H1 (cell line): ENCODE results near the gene FAM219A. TPM values are rescaled to one million over a fixed set of nuclear protein-coding genes. Genes with fewer than 3 reads are reported as not detected.

ENCODE experiments used
- CTCF ChIA-PET: fragments of 300-600 bp; sonication (Branson Sonifier 250); formaldehyde crosslinking; loops from one replicate; lab custom pipeline; 2021; ENCODE audit not compliant: partially characterized antibody; lab: Charles Lee
- POLR2A ChIA-PET: fragments of 300-600 bp; sonication (Branson Sonifier 250); formaldehyde crosslinking; loops from one replicate; lab custom pipeline; 2021; ENCODE audit warnings: inconsistent platforms; ENCODE audit not compliant: partially characterized antibody; lab: Charles Lee
- DNase-seq, 2 experiments: peaks; one replicate each; pipeline versions ENCODE4 v3.0.0 to v3.0.0-alpha.2; 2010 to 2022; ENCODE audit warnings: low spot score in 2 of 2, low read depth in 1 of 2, mixed read lengths in 1 of 2
- FAIRE-seq: peaks from 2 replicates; lab custom pipeline; 2011; peaks lifted over from hg19 to GRCh38; lab: Jason Lieb, UNC
- H2AFZ ChIP-seq: 2 replicates; pipeline ENCODE4 v1.8.1; 2012; ENCODE audit warnings: low read length, inconsistent platforms
- H2AK5ac ChIP-seq: 2 replicates; pipeline ENCODE4 v1.6.1; 2013; ENCODE audit warnings: low read depth, low read length
- H2BK120ac ChIP-seq: replicated peaks from 2 replicates; pipeline ENCODE3; 2013; ENCODE audit warnings: low read depth, low read length, inconsistent platforms
- H2BK12ac ChIP-seq: 2 replicates; pipeline ENCODE4 v1.6.1; 2013; ENCODE audit warnings: low read depth, low read length
- H2BK15ac ChIP-seq: 2 replicates; pipeline ENCODE4 v1.6.1; 2013; ENCODE audit warnings: low read length
- H2BK20ac ChIP-seq: 2 replicates; pipeline ENCODE4 v1.6.1; 2013; ENCODE audit warnings: low read length
- H2BK5ac ChIP-seq: 2 replicates; pipeline ENCODE4 v1.6.1; 2013; ENCODE audit warnings: low read depth, low read length
- H3K14ac ChIP-seq: 2 replicates; pipeline ENCODE4 v1.6.1; 2013; ENCODE audit warnings: inconsistent platforms; ENCODE audit not compliant: insufficient read length
- H3K18ac ChIP-seq: 2 replicates; pipeline ENCODE4 v1.6.1; 2013; ENCODE audit warnings: low read length; ENCODE audit errors: extremely low read depth
- H3K23ac ChIP-seq: 2 replicates; pipeline ENCODE4 v1.6.1; 2013; ENCODE audit warnings: inconsistent platforms; ENCODE audit not compliant: insufficient read length
- H3K23me2 ChIP-seq: 2 replicates; pipeline ENCODE4 v1.6.1; 2013; ENCODE audit warnings: low read depth, low read length
- H3K27ac ChIP-seq: 2 replicates; pipeline ENCODE4 v1.6.1; 2011; ENCODE audit warnings: low read depth, low read length, inconsistent platforms
- H3K27me3 ChIP-seq, 4 experiments: replicated peaks in 1 of 4; 1 replicate in 1 of 4; 2 replicates in 3 of 4; pipeline versions ENCODE4 v1.6.1 to v1.8.1; 2011 to 2013; ENCODE audit warnings: low read length in 3 of 4, mild to moderate bottlenecking in 3 of 4, inconsistent platforms in 2 of 4, mixed read lengths in 2 of 4, moderate library complexity in 1 of 4; ENCODE audit not compliant: control insufficient read depth in 3 of 4, insufficient read depth in 3 of 4; ENCODE audit errors: extremely low read depth in 1 of 4
- H3K36me3 ChIP-seq, 4 experiments: 2 replicates each; pipeline versions ENCODE4 v1.6.1 to v1.8.1; 2011 to 2013; ENCODE audit warnings: mild to moderate bottlenecking in 4 of 4, low read length in 3 of 4, moderate library complexity in 2 of 4, control low read depth in 1 of 4, inconsistent platforms in 1 of 4; ENCODE audit not compliant: insufficient read depth in 4 of 4, control insufficient read depth in 2 of 4
- H3K4ac ChIP-seq: replicated peaks from 2 replicates; pipeline ENCODE3; 2013; ENCODE audit warnings: low read length, low read depth, mixed read lengths, inconsistent platforms; ENCODE audit not compliant: insufficient read length
- H3K4me1 ChIP-seq, 4 experiments: replicated peaks in 1 of 4; 1 replicate in 1 of 4; 2 replicates in 3 of 4; pipeline versions ENCODE4 v1.6.1 to v1.8.1; 2011 to 2013; ENCODE audit warnings: low read length in 3 of 4, inconsistent platforms in 2 of 4, mixed read lengths in 1 of 4; ENCODE audit not compliant: insufficient read depth in 4 of 4, control insufficient read depth in 3 of 4
- H3K4me2 ChIP-seq, 2 experiments: 2 replicates each; pipeline versions ENCODE4 v1.6.1 to v1.8.1; 2011 to 2013; ENCODE audit warnings: low read depth in 2 of 2, low read length in 2 of 2, control low read depth in 1 of 2, inconsistent platforms in 1 of 2, mild to moderate bottlenecking in 1 of 2; ENCODE audit not compliant: insufficient read depth in 1 of 2
- H3K4me3 ChIP-seq, 4 experiments: fragments of 200-600, 300-600 bp in 1 of 4; sonication (generic), shearing (Covaris generic), sonication (Bioruptor Twin) in 1 of 4; 2 replicates each; pipeline versions ENCODE4 v1.5.1 to v1.8.1; 2011 to 2016; ENCODE audit warnings: low read length in 4 of 4, low read depth in 3 of 4, control low read depth in 2 of 4, inconsistent platforms in 2 of 4, mild to moderate bottlenecking in 2 of 4, mixed read lengths in 1 of 4, moderate library complexity in 1 of 4; ENCODE audit not compliant: insufficient read depth in 2 of 4; ENCODE audit errors: extremely low read depth in 1 of 4
- H3K56ac ChIP-seq: replicated peaks from 2 replicates; pipeline ENCODE3; 2013; ENCODE audit warnings: low read depth, mild to moderate bottlenecking, mixed read lengths, low read length, inconsistent platforms; ENCODE audit not compliant: insufficient read length
- H3K79me1 ChIP-seq: 2 replicates; pipeline ENCODE4 v1.6.1; 2013; ENCODE audit warnings: low read depth, low read length, control low read depth
- H3K79me2 ChIP-seq, 2 experiments: 2 replicates each; pipeline versions ENCODE4 v1.6.1 to v1.8.1; 2012 to 2013; ENCODE audit warnings: low read length in 2 of 2, mild to moderate bottlenecking in 2 of 2, inconsistent platforms in 1 of 2; ENCODE audit not compliant: insufficient read depth in 2 of 2, control insufficient read depth in 1 of 2
- H3K9ac ChIP-seq, 4 experiments: replicated peaks in 1 of 4; 1 replicate in 1 of 4; 2 replicates in 3 of 4; pipeline versions ENCODE4 v1.6.1 to v1.8.1; 2011 to 2013; ENCODE audit warnings: low read depth in 3 of 4, low read length in 3 of 4, control low read depth in 2 of 4, mild to moderate bottlenecking in 2 of 4, moderate library complexity in 2 of 4, inconsistent platforms in 1 of 4; ENCODE audit errors: extremely low read depth in 1 of 4
- H3K9me3 ChIP-seq, 2 experiments: 2 replicates each; pipeline versions ENCODE4 v1.6.1 to v1.8.1; 2012 to 2013; ENCODE audit warnings: mild to moderate bottlenecking in 2 of 2, moderate library complexity in 2 of 2, control low read depth in 1 of 2, inconsistent platforms in 1 of 2, low read depth in 1 of 2, low read length in 1 of 2, mixed read lengths in 1 of 2; ENCODE audit not compliant: insufficient read depth in 2 of 2
- H4K20me1 ChIP-seq, 2 experiments: replicated peaks in 1 of 2; 2 replicates each; pipeline versions ENCODE3 to v1.8.1; 2011 to 2013; ENCODE audit warnings: inconsistent platforms in 2 of 2, low read length in 2 of 2, mild to moderate bottlenecking in 1 of 2; ENCODE audit not compliant: insufficient read depth in 2 of 2, control insufficient read depth in 1 of 2
- H4K5ac ChIP-seq: 2 replicates; pipeline ENCODE4 v1.6.1; 2013; ENCODE audit warnings: low read length, low read depth, mixed read lengths, inconsistent platforms; ENCODE audit not compliant: insufficient read length
- H4K8ac ChIP-seq: 2 replicates; pipeline ENCODE4 v1.8.0; 2013; ENCODE audit warnings: mild to moderate bottlenecking, moderate library complexity, low read length, inconsistent platforms; ENCODE audit not compliant: insufficient read depth; ENCODE audit errors: extremely low read depth
- H4K91ac ChIP-seq: replicated peaks from 2 replicates; pipeline ENCODE3; 2013; ENCODE audit warnings: low read length, mixed read lengths, inconsistent platforms; ENCODE audit not compliant: insufficient read length
- GABPA ChIP-seq: IDR thresholded peaks from 2 replicates; pipeline ENCODE4 v1.6.1; 2011; ENCODE audit warnings: mild to moderate bottlenecking, low read length, moderate library complexity, borderline replicate concordance; ENCODE audit not compliant: insufficient read depth
- SIN3A ChIP-seq, 2 experiments: IDR thresholded peaks in 1 of 2; conservative IDR thresholded peaks in 1 of 2; 2 replicates each; pipeline ENCODE4 v1.6.1; 2011 to 2012; ENCODE audit warnings: low read length in 2 of 2, improper control_type of control experiment in 1 of 2, low read depth in 1 of 2, mild to moderate bottlenecking in 1 of 2
- TAF7 ChIP-seq: optimal IDR thresholded peaks from 2 replicates; pipeline ENCODE3; 2011; ENCODE audit warnings: low read depth, mild to moderate bottlenecking, inconsistent platforms, low read length, moderate library complexity, borderline replicate concordance
- WGBS, 2 experiments: shearing (Covaris generic) in 1 of 2; methylation state at CpG; one replicate each; pipeline versions ENCODE4 v1.1.6 to v1.1.7; 2013 to 2015; ENCODE audit warnings: low lambda C conversion rate in 2 of 2, mixed read lengths in 2 of 2, inconsistent platforms in 1 of 2, low coverage in 1 of 2, missing lambda C conversion rate in 1 of 2; ENCODE audit not compliant: insufficient replicate concordance in 2 of 2, insufficient coverage in 1 of 2, insufficient read length in 1 of 2; ENCODE audit errors: extremely low coverage in 1 of 2, missing lambda C conversion rate in 1 of 2; 5-methylcytosine and 5-hydroxymethylcytosine counted together
- polyA plus RNA-seq, 7 experiments: library from polyadenylated mRNA; depleted of rRNA in 3 of 7; stranded (reverse) in 5 of 7; unstranded in 2 of 7; fragments of >200 nt in 5 of 7; fragments of 200-250 nt in 2 of 7; gene quantifications; 1 replicate in 5 of 7; 2 replicates in 1 of 7; 4 replicates in 1 of 7; pipeline versions ENCODE4 v1.2.1 to v1.2.3, GENCODE V29; 2011 to 2013; ENCODE audit warnings: missing spikeins in 2 of 7, mixed read lengths in 2 of 7
- total RNA-seq: library from RNA; stranded (reverse); fragmentation: NEBNext Ultra II Directional; extraction: Animal tissue kit (Norgen Biotek cat#: 25700); gene quantifications from 2 replicates; pipeline ENCODE4 v1.2.1, GENCODE V29; 2021

FAM219A gene
- total and polyA plus RNA-seq, 2 of the 8 experiments (the other 6 are each of a cell fraction or from before 2014, with no cell fraction given) = 7.7 to 10.4 TPM

DNA sequence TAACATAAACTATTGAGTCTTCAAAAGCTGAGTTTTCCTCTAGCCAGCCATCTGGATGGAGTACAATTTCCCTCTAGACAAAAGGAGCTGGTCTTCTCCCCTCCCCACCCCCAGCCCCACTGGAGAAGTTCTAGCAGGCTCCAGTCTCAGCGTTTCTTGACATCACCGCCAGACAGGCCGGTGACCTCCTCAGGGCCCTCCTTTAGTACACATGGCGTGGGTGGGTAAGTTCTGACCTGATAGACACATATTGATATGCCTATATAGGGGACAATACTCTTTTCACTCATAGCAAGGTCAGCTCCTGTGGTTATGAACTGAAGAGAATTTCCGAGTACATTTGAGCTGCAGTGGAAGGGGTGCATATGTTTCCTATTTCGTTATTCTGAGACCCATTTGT, 27.5 kb upstream of the FAM219A start:
- H4K91ac ChIP-seq = no peak overlapping the region
- H3K9me3 ChIP-seq = peaks cover 0 to 3% of the 10 kb centered on the region in 2 experiments; a peak in 1 of 4 replicates
- no peak overlapping the region for H3K56ac ChIP-seq
- no peak overlapping the region for H2BK120ac ChIP-seq
- H3K9ac ChIP-seq = no peak overlapping the region
- no peaks in the 10 kb centered on the region for H3K27me3 ChIP-seq
- no peaks in the 10 kb centered on the region for H3K79me1 ChIP-seq
- H4K8ac ChIP-seq = no peak overlapping the region
- no peak overlapping the region for H4K5ac ChIP-seq
- H3K4me3 ChIP-seq = no peak overlapping the region
- no peak overlapping the region for H2BK12ac ChIP-seq
- no peak overlapping the region for H3K18ac ChIP-seq
- FAIRE-seq (no peak), DNase-seq (no peak)
- H3K36me3 ChIP-seq = no peaks in the 10 kb centered on the region
- no peak overlapping the region for H2BK15ac ChIP-seq
- H4K20me1 ChIP-seq = no peaks in the 10 kb centered on the region
- H3K27ac ChIP-seq = no peak overlapping the region
- H3K4me2 ChIP-seq = no peak overlapping the region
- no peaks in the 10 kb centered on the region for H3K4me1 ChIP-seq
- H3K4ac ChIP-seq = no peak overlapping the region
- H2AK5ac ChIP-seq = no peak overlapping the region
- WGBS, 2 experiments = 87% methylated on average over 6 of the region's 6 CpGs; no CpG with 5 or more reads in 1 of the 2 experiments
- H3K79me2 ChIP-seq = no peaks in the 10 kb centered on the region
- POLR2A ChIA-PET = no interaction called here
- no peak overlapping the region for H3K14ac ChIP-seq
- no peak overlapping the region for H3K23ac ChIP-seq
- TF ChIP-seq SIN3A (conservative IDR thresholded peaks at IDR 0.05 in 1 of 2, IDR thresholded peaks at IDR 0.05 in 1 of 2; ENCODE audit: low read depth in 1 of 2, low read length in 2 of 2) = no peak
- TF ChIP-seq TAF7 = no peak
- no peak for TF ChIP-seq GABPA
- H2BK5ac ChIP-seq = no peak overlapping the region
- CTCF ChIA-PET = interaction anchor here (0.9 to 2.6 kb wide), 4 partner anchors 9 to 77 kb away, joined by 3 to 14 read pairs (median 4); no protein-coding TSS in a partner anchor
- no peak overlapping the region for H2AFZ ChIP-seq
- H3K23me2 ChIP-seq = no peaks in the 10 kb centered on the region
- H2BK20ac ChIP-seq = no peak overlapping the region
